SU-DHL-6 (cell line): ENCODE measurements around the gene SLC25A6.
"Not testable (repeated sequence)": the region's sequence is repeated elsewhere in the genome, so short reads cannot be mapped to it uniquely, and the experiment has no call there.

ENCODE experiments used
- H2AFZ ChIP-seq: fragments of 200-600 bp; sonication (generic); 2 replicates; pipeline ENCODE4 v1.6.1; 2014; ENCODE audit warnings: low read depth, mild to moderate bottlenecking, moderate library complexity, mixed read lengths, antibody characterized with exemption, low read length; ENCODE audit not compliant: severe bottlenecking
- H3F3A ChIP-seq: fragments of 200-600 bp; shearing (Covaris generic); 2 replicates; pipeline ENCODE4 v1.6.0; 2016; ENCODE audit warnings: antibody characterized with exemption, mild to moderate bottlenecking; ENCODE audit not compliant: insufficient read depth
- H3K27ac ChIP-seq: fragments of 200-600 bp; sonication (generic); 2 replicates; pipeline ENCODE4 v1.5.1; 2016; ENCODE audit warnings: low read depth, mild to moderate bottlenecking, low read length, moderate library complexity, mixed read lengths
- H3K27me3 ChIP-seq: fragments of 200-600 bp; sonication (generic), shearing (Covaris generic); 2 replicates; pipeline ENCODE4 v1.6.0; 2014; ENCODE audit warnings: mild to moderate bottlenecking, low read length
- H3K36me3 ChIP-seq: fragments of 200-600 bp; sonication (generic); 2 replicates; pipeline ENCODE4 v1.6.1; 2014; ENCODE audit warnings: mild to moderate bottlenecking, low read length, mixed read lengths
- H3K4me2 ChIP-seq: fragments of 300-600, 200-600 bp; shearing (Covaris generic), sonication (generic); 2 replicates; pipeline ENCODE4 v1.6.0; 2014; ENCODE audit warnings: low read length, low read depth, mild to moderate bottlenecking; ENCODE audit not compliant: poor library complexity, severe bottlenecking
- H3K4me3 ChIP-seq: fragments of 200-600 bp; sonication (generic); 2 replicates; pipeline ENCODE4 v1.5.1; 2014; ENCODE audit warnings: antibody characterized with exemption, low read length, mild to moderate bottlenecking, mixed read lengths; ENCODE audit not compliant: insufficient read depth, poor library complexity, severe bottlenecking
- H3K79me2 ChIP-seq: fragments of 200-600 bp; sonication (generic); 2 replicates; pipeline ENCODE4 v1.6.1; 2014; ENCODE audit warnings: mild to moderate bottlenecking, low read length, moderate library complexity; ENCODE audit not compliant: insufficient read depth
- H3K9ac ChIP-seq: fragments of 200-600 bp; sonication (generic); 2 replicates; pipeline ENCODE4 v1.7.0; 2014; ENCODE audit warnings: mild to moderate bottlenecking, low read length
- H3K9me2 ChIP-seq: fragments of 200-600 bp; sonication (generic); replicated peaks from 2 replicates; pipeline ENCODE4 v1.6.1; 2014; ENCODE audit warnings: low read length; ENCODE audit not compliant: insufficient read depth
- H3K9me3 ChIP-seq: fragments of 200-600 bp; sonication (generic); 2 replicates; pipeline ENCODE4 v1.6.1; 2014; ENCODE audit warnings: low read length, mixed read lengths; ENCODE audit not compliant: insufficient read depth
- H4K20me1 ChIP-seq: fragments of 200-600 bp; sonication (generic); 2 replicates; pipeline ENCODE4 v1.6.1; 2014; ENCODE audit warnings: low read depth, mild to moderate bottlenecking, antibody characterized with exemption, low read length, moderate library complexity, mixed read lengths
- EZH2phosphoT487 ChIP-seq: fragments of 200-600 bp; sonication (generic), shearing (Covaris generic); conservative IDR thresholded peaks from 2 replicates; pipeline ENCODE4 v1.6.1; 2018; ENCODE audit warnings: mild to moderate bottlenecking, antibody characterized with exemption, low read length, moderate library complexity, mixed read lengths
- TF ChIP-seq, protein P1 (sequence below): fragments of 200-600 bp; sonication (generic); IDR thresholded peaks from one replicate; pipeline ENCODE4 v1.5.1; 2017; ENCODE audit warnings: antibody characterized with exemption, mild to moderate bottlenecking, low read length, moderate library complexity; ENCODE audit not compliant: insufficient read depth, poor library complexity, severe bottlenecking

SLC25A6 gene

GRCh38 chrX:1427756-1428155 is 35.8 kb upstream of the SLC25A6 start:
- Histone ChIP-seq H3F3A (no peaks in the 10 kb centered on the region), H3K79me2 (no peaks in the 10 kb centered on the region), H3K9me2 (no peaks in the 10 kb centered on the region), H3K36me3 (no peaks in the 10 kb centered on the region), H4K20me1 (no peaks in the 10 kb centered on the region), H3K27ac (no peak overlapping the region), H3K9ac (no peak overlapping the region), H3K9me3 (no peaks in the 10 kb centered on the region), H3K4me3 (no peak overlapping the region), H2AFZ (no peak overlapping the region), H3K27me3 (no peaks in the 10 kb centered on the region), H3K4me2 (no peak overlapping the region)
- TF ChIP-seq, protein P1, sequence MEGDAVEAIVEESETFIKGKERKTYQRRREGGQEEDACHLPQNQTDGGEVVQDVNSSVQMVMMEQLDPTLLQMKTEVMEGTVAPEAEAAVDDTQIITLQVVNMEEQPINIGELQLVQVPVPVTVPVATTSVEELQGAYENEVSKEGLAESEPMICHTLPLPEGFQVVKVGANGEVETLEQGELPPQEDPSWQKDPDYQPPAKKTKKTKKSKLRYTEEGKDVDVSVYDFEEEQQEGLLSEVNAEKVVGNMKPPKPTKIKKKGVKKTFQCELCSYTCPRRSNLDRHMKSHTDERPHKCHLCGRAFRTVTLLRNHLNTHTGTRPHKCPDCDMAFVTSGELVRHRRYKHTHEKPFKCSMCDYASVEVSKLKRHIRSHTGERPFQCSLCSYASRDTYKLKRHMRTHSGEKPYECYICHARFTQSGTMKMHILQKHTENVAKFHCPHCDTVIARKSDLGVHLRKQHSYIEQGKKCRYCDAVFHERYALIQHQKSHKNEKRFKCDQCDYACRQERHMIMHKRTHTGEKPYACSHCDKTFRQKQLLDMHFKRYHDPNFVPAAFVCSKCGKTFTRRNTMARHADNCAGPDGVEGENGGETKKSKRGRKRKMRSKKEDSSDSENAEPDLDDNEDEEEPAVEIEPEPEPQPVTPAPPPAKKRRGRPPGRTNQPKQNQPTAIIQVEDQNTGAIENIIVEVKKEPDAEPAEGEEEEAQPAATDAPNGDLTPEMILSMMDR, result no peak
- no peak for TF ChIP-seq EZH2phosphoT487

DNA sequence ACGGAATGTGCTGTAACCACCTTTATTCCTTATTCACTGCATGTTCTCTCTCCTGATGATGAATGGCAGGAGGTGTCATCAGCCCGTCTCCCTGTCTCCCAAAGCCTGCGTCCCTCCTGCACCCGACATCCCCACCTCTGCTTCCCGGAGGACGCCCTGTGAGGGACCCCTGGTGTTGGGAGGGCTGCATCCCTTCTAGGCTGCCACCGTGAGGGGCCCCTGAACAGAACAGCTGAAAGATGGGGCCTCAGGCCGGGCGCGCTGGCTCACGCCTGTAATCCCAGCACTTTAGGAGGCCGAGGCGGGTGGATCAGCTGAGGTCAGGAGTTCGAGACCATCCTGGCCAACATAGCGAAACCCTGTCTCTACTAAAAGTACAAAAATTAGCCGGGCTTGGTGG is 34.4 kb upstream of the SLC25A6 start:
- not testable (repeated sequence) for H3K9me2 ChIP-seq, H4K20me1 ChIP-seq, H3K79me2 ChIP-seq, H2AFZ ChIP-seq, H3K27ac ChIP-seq, H3K4me2 ChIP-seq, H3K9me3 ChIP-seq, H3F3A ChIP-seq, H3K4me3 ChIP-seq, H3K36me3 ChIP-seq, H3K27me3 ChIP-seq, H3K9ac ChIP-seq

- H4K20me1 ChIP-seq, result no peaks in the 10 kb centered on the region
- H3F3A ChIP-seq, result no peaks in the 10 kb centered on the region
- H3K9ac ChIP-seq, result no peak overlapping the region
- TF ChIP-seq, protein P1, result no peak
- TF ChIP-seq EZH2phosphoT487, result no peak
- no peak overlapping the region for H2AFZ ChIP-seq
- H3K79me2 ChIP-seq, result no peaks in the 10 kb centered on the region
- no peak overlapping the region for H3K4me3 ChIP-seq
- H3K9me3 ChIP-seq, result no peaks in the 10 kb centered on the region
- H3K4me2 ChIP-seq, result no peak overlapping the region
- H3K36me3 ChIP-seq, result no peaks in the 10 kb centered on the region
- H3K27me3 ChIP-seq, result no peaks in the 10 kb centered on the region
- H3K9me2 ChIP-seq, result no peaks in the 10 kb centered on the region
- H3K27ac ChIP-seq, result no peak overlapping the region
Measured at GRCh38 chrX:1425381-1425780, 33.5 kb upstream of the SLC25A6 start.

DNA sequence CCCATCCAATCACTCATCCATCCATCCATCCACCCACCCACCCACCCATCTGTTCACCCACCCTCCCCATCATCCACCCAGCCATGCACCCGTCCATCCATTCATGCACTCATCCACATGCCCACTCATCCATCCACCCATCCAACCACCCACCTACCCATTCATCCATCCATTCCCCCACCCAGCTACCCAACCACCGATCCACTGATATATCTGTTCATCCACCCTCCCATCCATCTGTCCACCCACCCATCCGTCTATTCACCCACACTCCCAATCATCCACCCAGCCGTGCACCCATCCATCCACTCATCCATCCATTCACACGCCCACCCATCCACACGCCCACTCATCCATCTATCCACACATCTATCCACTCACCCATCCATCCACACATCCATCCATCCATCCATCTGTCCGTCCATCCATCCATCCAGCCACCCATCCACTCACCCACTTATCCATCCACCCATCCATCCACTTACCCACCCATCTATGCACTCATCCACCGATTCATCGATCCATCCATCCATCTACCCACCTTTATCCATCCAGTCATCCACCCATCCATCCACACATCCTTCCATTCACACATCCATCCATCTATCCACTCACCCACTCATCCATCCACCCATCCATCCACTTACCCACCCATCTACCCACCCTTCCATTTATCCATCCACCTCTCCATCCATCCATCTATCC is 32.4 kb upstream of the SLC25A6 start:
- Histone ChIP-seq H3K9ac (no peak overlapping the region), H3K4me3 (no peak overlapping the region), H2AFZ (no peak overlapping the region), H3K27ac (no peak overlapping the region), H3K4me2 (no peak overlapping the region), H3K79me2 (no peaks in the 10 kb centered on the region), H3K36me3 (no peaks in the 10 kb centered on the region), H3K9me2 (no peaks in the 10 kb centered on the region), H3K9me3 (no peaks in the 10 kb centered on the region), H3F3A (no peaks in the 10 kb centered on the region), H3K27me3 (no peaks in the 10 kb centered on the region), H4K20me1 (no peaks in the 10 kb centered on the region)
- TF ChIP-seq, protein P1, result no peak
- no peak for TF ChIP-seq EZH2phosphoT487
